Loucy (cell line): ENCODE data around the gene IL4.

Source experiments
- H2AFZ ChIP-seq: fragments of 200-600 bp; sonication (generic); 2 replicates; pipeline ENCODE4 v1.6.0; 2016; ENCODE audit warnings: antibody characterized with exemption, mild to moderate bottlenecking, low read length, moderate library complexity
- H3F3A ChIP-seq: fragments of 200-600 bp; 2 replicates; pipeline ENCODE4 v1.6.0; 2016; ENCODE audit warnings: antibody characterized with exemption, low read depth, mild to moderate bottlenecking
- H3K27me3 ChIP-seq: fragments of 200-600 bp; sonication (generic); 2 replicates; pipeline ENCODE4 v1.6.1; 2014; ENCODE audit warnings: low read length, mild to moderate bottlenecking; ENCODE audit not compliant: insufficient read depth, poor library complexity, severe bottlenecking
- H3K36me3 ChIP-seq: fragments of 200-600 bp; sonication (generic); 2 replicates; pipeline ENCODE4 v1.6.1; 2016; ENCODE audit warnings: low read length; ENCODE audit not compliant: insufficient read depth
- H3K4me1 ChIP-seq: fragments of 200-600 bp; sonication (generic); 2 replicates; pipeline ENCODE4 v1.5.1; 2014; ENCODE audit warnings: low read length, mild to moderate bottlenecking; ENCODE audit not compliant: insufficient read depth, poor library complexity, severe bottlenecking
- H3K4me2 ChIP-seq: fragments of 200-600 bp; sonication (generic); 2 replicates; pipeline ENCODE4 v1.6.0; 2014; ENCODE audit warnings: antibody characterized with exemption, low read length, low read depth, mild to moderate bottlenecking; ENCODE audit not compliant: poor library complexity, severe bottlenecking
- H3K4me3 ChIP-seq: fragments of 200-600 bp; sonication (generic); 2 replicates; pipeline ENCODE4 v1.5.1; 2014; ENCODE audit warnings: low read length, mild to moderate bottlenecking, mixed read lengths; ENCODE audit not compliant: poor library complexity, severe bottlenecking
- H3K79me2 ChIP-seq: fragments of 200-600 bp; sonication (generic); 2 replicates; pipeline ENCODE4 v1.6.1; 2014; ENCODE audit warnings: low read length; ENCODE audit not compliant: insufficient read depth
- H3K9ac ChIP-seq: fragments of 200-600 bp; sonication (generic); 2 replicates; pipeline ENCODE4 v1.6.0; 2014; ENCODE audit warnings: mild to moderate bottlenecking, low read depth, low read length, moderate library complexity; ENCODE audit not compliant: poor library complexity, severe bottlenecking
- H3K9me2 ChIP-seq: fragments of 200-600 bp; sonication (generic); replicated peaks from 2 replicates; pipeline ENCODE4 v1.6.1; 2016; ENCODE audit warnings: low read depth, low read length, mixed read lengths
- H3K9me3 ChIP-seq: fragments of 200-600 bp; sonication (generic); 2 replicates; pipeline ENCODE4 v1.6.1; 2014; ENCODE audit warnings: mild to moderate bottlenecking, antibody characterized with exemption, low read length, low read depth; ENCODE audit not compliant: insufficient read depth
- H4K20me1 ChIP-seq: fragments of 200-600 bp; sonication (generic); 2 replicates; pipeline ENCODE4 v1.6.0; 2014; ENCODE audit warnings: antibody characterized with exemption, low read length, mild to moderate bottlenecking; ENCODE audit not compliant: insufficient read depth, poor library complexity, severe bottlenecking
- EZH2phosphoT487 ChIP-seq: fragments of 200-600 bp; IDR thresholded peaks from 2 replicates; pipeline ENCODE4 v1.6.1; 2018; ENCODE audit warnings: antibody characterized with exemption, mild to moderate bottlenecking, moderate library complexity, borderline replicate concordance
- TF ChIP-seq, protein P1 (sequence below): fragments of 200-600 bp; sonication (generic); conservative IDR thresholded peaks from 2 replicates; pipeline ENCODE4 v1.5.1; 2014; ENCODE audit warnings: mild to moderate bottlenecking, antibody characterized with exemption, low read length

IL4 gene

GRCh38 chr5:132647473-132647872, 26.3 kb upstream of the IL4 start:
- TF ChIP-seq EZH2phosphoT487, result no peak
- TF ChIP-seq, protein P1, sequence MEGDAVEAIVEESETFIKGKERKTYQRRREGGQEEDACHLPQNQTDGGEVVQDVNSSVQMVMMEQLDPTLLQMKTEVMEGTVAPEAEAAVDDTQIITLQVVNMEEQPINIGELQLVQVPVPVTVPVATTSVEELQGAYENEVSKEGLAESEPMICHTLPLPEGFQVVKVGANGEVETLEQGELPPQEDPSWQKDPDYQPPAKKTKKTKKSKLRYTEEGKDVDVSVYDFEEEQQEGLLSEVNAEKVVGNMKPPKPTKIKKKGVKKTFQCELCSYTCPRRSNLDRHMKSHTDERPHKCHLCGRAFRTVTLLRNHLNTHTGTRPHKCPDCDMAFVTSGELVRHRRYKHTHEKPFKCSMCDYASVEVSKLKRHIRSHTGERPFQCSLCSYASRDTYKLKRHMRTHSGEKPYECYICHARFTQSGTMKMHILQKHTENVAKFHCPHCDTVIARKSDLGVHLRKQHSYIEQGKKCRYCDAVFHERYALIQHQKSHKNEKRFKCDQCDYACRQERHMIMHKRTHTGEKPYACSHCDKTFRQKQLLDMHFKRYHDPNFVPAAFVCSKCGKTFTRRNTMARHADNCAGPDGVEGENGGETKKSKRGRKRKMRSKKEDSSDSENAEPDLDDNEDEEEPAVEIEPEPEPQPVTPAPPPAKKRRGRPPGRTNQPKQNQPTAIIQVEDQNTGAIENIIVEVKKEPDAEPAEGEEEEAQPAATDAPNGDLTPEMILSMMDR, result no peak
- Histone ChIP-seq H3F3A (no peaks in the 10 kb centered on the region), H3K36me3 (no peaks in the 10 kb centered on the region), H2AFZ (no peak overlapping the region), H3K9me2 (no peaks in the 10 kb centered on the region), H4K20me1 (no peaks in the 10 kb centered on the region), H3K79me2 (no peaks in the 10 kb centered on the region), H3K9ac (no peak overlapping the region), H3K27me3 (no peaks in the 10 kb centered on the region), H3K4me3 (no peak overlapping the region), H3K4me2 (no peak overlapping the region), H3K9me3 (no peaks in the 10 kb centered on the region), H3K4me1 (no peaks in the 10 kb centered on the region)

GRCh38 chr5:132648355-132648754, 25.4 kb upstream of the IL4 start:
- Histone ChIP-seq H3K4me1 (no peaks in the 10 kb centered on the region), H3K4me2 (no peak overlapping the region), H3K79me2 (no peaks in the 10 kb centered on the region), H2AFZ (no peak overlapping the region), H3K9me2 (no peaks in the 10 kb centered on the region), H4K20me1 (no peaks in the 10 kb centered on the region), H3K36me3 (no peaks in the 10 kb centered on the region), H3K4me3 (no peak overlapping the region), H3K27me3 (no peaks in the 10 kb centered on the region), H3K9ac (no peak overlapping the region), H3K9me3 (no peaks in the 10 kb centered on the region), H3F3A (no peaks in the 10 kb centered on the region)
- no peak for TF ChIP-seq EZH2phosphoT487
- TF ChIP-seq, protein P1, result no peak

GRCh38 chr5:132651838-132652469, 21.8 kb upstream of the IL4 start:
- H4K20me1 ChIP-seq, result no peaks in the 10 kb centered on the region
- H3K9ac ChIP-seq, result no peak overlapping the region
- TF ChIP-seq, protein P1, result no peak
- TF ChIP-seq EZH2phosphoT487, result no peak
- H3K4me3 ChIP-seq, result no peak overlapping the region
- no peaks in the 10 kb centered on the region for H3K9me3 ChIP-seq
- H3K4me2 ChIP-seq, result no peak overlapping the region
- H3K36me3 ChIP-seq, result no peaks in the 10 kb centered on the region
- no peaks in the 10 kb centered on the region for H3K4me1 ChIP-seq
- H3K27me3 ChIP-seq, result no peaks in the 10 kb centered on the region
- no peaks in the 10 kb centered on the region for H3K9me2 ChIP-seq
- no peak overlapping the region for H2AFZ ChIP-seq
- H3K79me2 ChIP-seq, result no peaks in the 10 kb centered on the region
- H3F3A ChIP-seq, result no peaks in the 10 kb centered on the region
